Endodermal cell (in vitro differentiated cells): ENCODE data around the gene MPRIP. TPM values are rescaled to one million over a fixed set of nuclear protein-coding genes. Genes with fewer than 3 reads are reported as not detected.
A peak's percentile ranks its signal among the peaks of the same experiment; 100 is the strongest.

Experiments
- DNase-seq: peaks from one replicate; pipeline ENCODE4 v3.0.0-alpha.2; 2017
- H3K27ac ChIP-seq: 2 replicates; pipeline ENCODE4 v1.5.1; 2013; ENCODE audit warnings: mild to moderate bottlenecking, low read depth, low read length, moderate library complexity
- H3K27me3 ChIP-seq: 2 replicates; pipeline ENCODE4 v1.6.1; 2013; ENCODE audit warnings: mild to moderate bottlenecking, low read length, moderate library complexity; ENCODE audit not compliant: insufficient read depth, control insufficient read depth, poor library complexity, severe bottlenecking
- H3K36me3 ChIP-seq: 2 replicates; pipeline ENCODE4 v1.7.0; 2013; ENCODE audit warnings: mild to moderate bottlenecking, low read length, moderate library complexity; ENCODE audit not compliant: control insufficient read depth, insufficient read depth
- H3K4me1 ChIP-seq: one replicate; pipeline ENCODE4 v1.7.0; 2013; ENCODE audit warnings: low read length; ENCODE audit not compliant: control insufficient read depth, insufficient read depth
- H3K4me3 ChIP-seq: 2 replicates; pipeline ENCODE4 v1.5.1; 2013; ENCODE audit warnings: mild to moderate bottlenecking, low read length, moderate library complexity
- H3K9ac ChIP-seq: 2 replicates; pipeline ENCODE4 v1.6.1; 2013; ENCODE audit warnings: mild to moderate bottlenecking, low read length, moderate library complexity; ENCODE audit not compliant: poor library complexity, severe bottlenecking; ENCODE audit errors: extremely low read depth
- H3K9me3 ChIP-seq: 2 replicates; pipeline ENCODE4 v1.6.1; 2013; ENCODE audit warnings: mild to moderate bottlenecking, low read length, moderate library complexity; ENCODE audit not compliant: control insufficient read depth
- H3K27ac Mint-ChIP-seq: 2 replicates; pipeline ENCODE4 v1.8.0; 2020; ENCODE audit warnings: mixed read lengths
- H3K27me3 Mint-ChIP-seq: 2 replicates; pipeline ENCODE4 v1.8.0; 2021; ENCODE audit warnings: mild to moderate bottlenecking, mixed read lengths; ENCODE audit not compliant: insufficient read depth
- H3K36me3 Mint-ChIP-seq: 2 replicates; pipeline ENCODE4 v1.8.0; 2020; ENCODE audit warnings: low read depth, mixed read lengths
- H3K4me1 Mint-ChIP-seq: 2 replicates; pipeline ENCODE4 v1.8.0; 2020; ENCODE audit warnings: mixed read lengths
- H3K4me3 Mint-ChIP-seq: 2 replicates; pipeline ENCODE4 v1.8.0; 2020; ENCODE audit warnings: mild to moderate bottlenecking, moderate library complexity, mixed read lengths
- H3K9me3 Mint-ChIP-seq: 2 replicates; pipeline ENCODE4 v1.8.0; 2020; ENCODE audit warnings: mild to moderate bottlenecking, mixed read lengths
- WGBS, 2 experiments: methylation state at CpG; one replicate each; pipeline versions ENCODE4 v1.1.5 to v1.1.7; 2013; ENCODE audit warnings: missing lambda C conversion rate in 2 of 2, mixed read lengths in 1 of 2; ENCODE audit not compliant: insufficient coverage in 1 of 2, insufficient read length in 1 of 2; 5-methylcytosine and 5-hydroxymethylcytosine counted together
- total RNA-seq, 2 donors: library from RNA; stranded (reverse); fragmentation: NEBNext Ultra II Directional in 1 of 2; extraction: Animal tissue kit (Norgen Biotek cat#: 25700) in 1 of 2; gene quantifications; 2 replicates in 1 of 2; 3 replicates in 1 of 2; pipeline ENCODE4 v1.2.1, GENCODE V29; 2021
- TF ChIP-seq, protein P1 (sequence below): fragments of 200-600 bp; sonication (generic); conservative IDR thresholded peaks from 2 replicates; pipeline ENCODE4 v1.5.0; 2021; ENCODE audit warnings: antibody characterized with exemption, mild to moderate bottlenecking

Gene MPRIP
- total RNA-seq, 2 donors from 2014 or later: 154 to 155 TPM

DNA sequence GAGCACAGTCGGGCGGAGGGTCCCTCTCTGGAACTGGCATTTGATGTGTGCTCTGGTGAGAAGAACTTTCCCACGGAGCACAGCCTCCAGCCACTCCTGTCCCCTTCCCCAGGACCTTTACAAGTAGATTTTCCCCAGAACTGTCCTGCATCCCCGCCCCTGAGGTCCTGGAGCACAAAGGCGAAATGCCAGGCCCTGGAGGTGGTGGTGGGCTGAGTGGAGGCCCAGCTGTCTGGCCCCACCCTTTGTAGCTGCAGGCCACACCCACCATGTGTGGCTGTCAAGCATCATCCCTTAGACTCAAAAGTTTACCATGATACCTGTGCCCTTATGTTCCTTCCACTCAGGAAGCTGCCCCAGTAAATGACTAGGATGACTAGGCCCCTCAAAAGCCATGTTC is 126.1 kb downstream of the MPRIP start:
- H3K4me3 ChIP-seq: no peak overlapping the region
- peak overlapping the region; percentile 21 for H3K27ac Mint-ChIP-seq
- TF ChIP-seq, protein P1, sequence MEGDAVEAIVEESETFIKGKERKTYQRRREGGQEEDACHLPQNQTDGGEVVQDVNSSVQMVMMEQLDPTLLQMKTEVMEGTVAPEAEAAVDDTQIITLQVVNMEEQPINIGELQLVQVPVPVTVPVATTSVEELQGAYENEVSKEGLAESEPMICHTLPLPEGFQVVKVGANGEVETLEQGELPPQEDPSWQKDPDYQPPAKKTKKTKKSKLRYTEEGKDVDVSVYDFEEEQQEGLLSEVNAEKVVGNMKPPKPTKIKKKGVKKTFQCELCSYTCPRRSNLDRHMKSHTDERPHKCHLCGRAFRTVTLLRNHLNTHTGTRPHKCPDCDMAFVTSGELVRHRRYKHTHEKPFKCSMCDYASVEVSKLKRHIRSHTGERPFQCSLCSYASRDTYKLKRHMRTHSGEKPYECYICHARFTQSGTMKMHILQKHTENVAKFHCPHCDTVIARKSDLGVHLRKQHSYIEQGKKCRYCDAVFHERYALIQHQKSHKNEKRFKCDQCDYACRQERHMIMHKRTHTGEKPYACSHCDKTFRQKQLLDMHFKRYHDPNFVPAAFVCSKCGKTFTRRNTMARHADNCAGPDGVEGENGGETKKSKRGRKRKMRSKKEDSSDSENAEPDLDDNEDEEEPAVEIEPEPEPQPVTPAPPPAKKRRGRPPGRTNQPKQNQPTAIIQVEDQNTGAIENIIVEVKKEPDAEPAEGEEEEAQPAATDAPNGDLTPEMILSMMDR: no peak
- no peaks in the 10 kb centered on the region for H3K27me3 Mint-ChIP-seq
- no peak for DNase-seq
- no peaks in the 10 kb centered on the region for H3K27me3 ChIP-seq
- no peaks in the 10 kb centered on the region for H3K9me3 ChIP-seq
- H3K27ac ChIP-seq: no peak overlapping the region
- H3K9me3 Mint-ChIP-seq: no peaks in the 10 kb centered on the region
- H3K4me1 Mint-ChIP-seq: peaks cover 5% of the 10 kb centered on the region
- H3K9ac ChIP-seq: no peak overlapping the region
- H3K4me3 Mint-ChIP-seq: no peak overlapping the region
- WGBS, 2 experiments: 90 to 93% methylated on average over 2 to 5 of the region's 5 CpGs
- H3K36me3 ChIP-seq: peaks cover 28% of the 10 kb centered on the region
- H3K36me3 Mint-ChIP-seq: peaks cover 51% of the 10 kb centered on the region
- H3K4me1 ChIP-seq: peaks cover 11% of the 10 kb centered on the region

GRCh38 chr17:17169396-17169795 is 127.1 kb downstream of the MPRIP start:
- peaks cover 5% of the 10 kb centered on the region for H3K4me1 Mint-ChIP-seq
- H3K36me3 Mint-ChIP-seq: peaks cover 56% of the 10 kb centered on the region
- no peak overlapping the region for H3K4me3 Mint-ChIP-seq
- Histone ChIP-seq H3K27me3 (no peaks in the 10 kb centered on the region), H3K27ac (no peak overlapping the region), H3K36me3 (peaks cover 26% of the 10 kb centered on the region), H3K9ac (no peak overlapping the region), H3K9me3 (no peaks in the 10 kb centered on the region), H3K4me1 (peaks cover 11% of the 10 kb centered on the region), H3K4me3 (no peak overlapping the region)
- TF ChIP-seq, protein P1: no peak
- H3K27ac Mint-ChIP-seq: no peak overlapping the region
- no peaks in the 10 kb centered on the region for H3K9me3 Mint-ChIP-seq
- DNase-seq: no peak
- WGBS, 2 experiments: 86 to 96% methylated on average over 4 of the region's 4 CpGs
- H3K27me3 Mint-ChIP-seq: no peaks in the 10 kb centered on the region

GRCh38 chr17:17170346-17170985 is 128.2 kb downstream of the MPRIP start:
- 93 to 97% methylated on average over 8 to 9 of the region's 9 CpGs for WGBS, 2 experiments
- TF ChIP-seq, protein P1: no peak
- no peak for DNase-seq

More at GRCh38 chr17:17170346-17170985, 128.2 kb downstream of the MPRIP start:
- Histone ChIP-seq H3K27ac (no peak overlapping the region), H3K4me1 (peaks cover 11% of the 10 kb centered on the region), H3K4me3 (no peak overlapping the region), H3K9me3 (no peaks in the 10 kb centered on the region), H3K9ac (no peak overlapping the region), H3K36me3 (peaks cover 32% of the 10 kb centered on the region), H3K27me3 (no peaks in the 10 kb centered on the region)
- no peaks in the 10 kb centered on the region for H3K27me3 Mint-ChIP-seq
- peaks cover 5% of the 10 kb centered on the region for H3K4me1 Mint-ChIP-seq
- peak overlapping the region; percentile 55 for H3K27ac Mint-ChIP-seq
- no peak overlapping the region for H3K4me3 Mint-ChIP-seq
- H3K36me3 Mint-ChIP-seq: peaks cover 50% of the 10 kb centered on the region
- no peaks in the 10 kb centered on the region for H3K9me3 Mint-ChIP-seq
